HG03442 (cell line): ENCODE results near the gene GPBP1.
"Not testable (repeated sequence)": the region's sequence is repeated elsewhere in the genome, so short reads cannot be mapped to it uniquely, and the experiment has no call there.

ENCODE experiments used
- ATAC-seq: cut with Tn5 transposase; IDR thresholded peaks from one replicate; pipeline ENCODE4 v1.9.1; 2021; ENCODE audit warnings: mild to moderate bottlenecking, moderate library complexity; ENCODE audit not compliant: unreplicated experiment

The GPBP1 gene

DNA sequence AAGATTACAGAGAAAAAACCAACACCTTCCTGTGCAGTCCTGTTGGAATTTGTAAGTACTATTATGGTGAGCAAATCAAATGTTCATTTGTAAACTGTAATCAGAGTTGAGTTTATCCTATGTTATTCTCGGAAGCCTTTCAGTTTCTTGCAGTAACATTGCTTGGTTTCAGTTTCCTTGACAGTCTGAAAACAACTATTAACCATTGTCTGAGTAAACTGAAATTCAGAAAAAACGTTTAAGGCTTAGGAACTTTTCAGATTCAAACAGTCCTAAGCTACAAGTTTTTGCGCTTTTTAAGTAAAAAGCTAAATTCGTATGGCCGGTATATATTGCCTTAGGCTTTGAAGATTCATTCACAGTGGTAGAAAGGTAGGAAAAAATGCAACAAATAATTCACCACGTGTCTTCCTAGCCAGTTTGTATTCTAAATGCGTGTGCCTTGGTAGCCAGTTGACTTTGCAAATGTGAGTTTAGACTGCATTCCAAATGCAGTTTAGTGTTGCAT is 2.5 kb downstream of the GPBP1 start:
- ATAC-seq, result no peak

DNA sequence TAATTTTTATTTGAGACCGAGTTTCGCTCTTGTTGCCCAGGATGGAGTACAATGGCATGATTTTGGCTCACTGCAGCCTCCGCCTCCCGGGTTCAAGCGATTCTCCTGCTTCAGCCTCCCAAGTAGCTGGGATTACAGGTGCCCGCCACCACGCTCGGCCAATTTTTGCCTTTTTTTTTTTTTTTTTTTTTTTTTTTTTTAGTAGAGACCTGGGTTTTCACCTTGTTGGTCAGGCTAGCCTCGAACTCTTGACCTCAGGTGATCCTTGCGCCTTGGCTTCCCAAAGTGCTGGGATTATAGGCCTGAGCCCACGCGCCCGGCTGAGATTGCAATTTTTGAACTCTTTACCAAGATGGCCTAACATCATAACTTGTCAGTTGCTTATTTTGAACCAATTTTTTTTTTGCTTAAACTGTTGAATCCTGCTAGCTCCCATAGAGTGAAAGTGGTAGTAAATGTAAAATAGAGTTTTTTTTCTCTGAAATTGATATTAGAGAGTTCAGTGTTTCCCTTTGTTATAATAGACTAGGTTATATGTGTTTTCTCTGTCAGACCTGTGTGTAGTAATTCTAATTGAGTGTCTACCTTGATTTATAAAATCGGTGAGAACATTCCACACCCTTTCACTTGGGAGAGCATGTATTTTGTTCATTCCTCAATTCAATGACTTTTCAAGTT is 3.8 kb downstream of the GPBP1 start:
- ATAC-seq, result no peak

DNA sequence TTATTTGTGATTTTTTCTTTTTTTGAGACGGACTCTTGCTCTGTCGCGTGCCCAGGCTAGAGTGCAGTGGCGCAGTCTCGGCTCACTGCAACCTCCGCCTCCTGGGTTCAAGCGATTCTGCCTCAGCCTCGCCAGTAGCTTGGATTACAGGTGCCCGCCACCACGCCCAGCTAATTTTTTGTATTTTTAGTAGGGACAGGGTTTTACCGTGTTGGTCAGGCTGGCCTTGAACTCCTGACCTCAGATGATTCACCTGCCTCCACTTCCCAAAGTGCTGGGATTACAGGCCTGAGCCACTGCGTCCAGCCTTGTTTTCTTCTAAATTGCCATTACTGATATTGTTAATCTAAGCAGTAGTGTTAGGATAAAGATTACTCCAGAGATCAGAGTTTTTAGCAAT is 4.4 kb downstream of the GPBP1 start:
- not testable (repeated sequence) for ATAC-seq

DNA sequence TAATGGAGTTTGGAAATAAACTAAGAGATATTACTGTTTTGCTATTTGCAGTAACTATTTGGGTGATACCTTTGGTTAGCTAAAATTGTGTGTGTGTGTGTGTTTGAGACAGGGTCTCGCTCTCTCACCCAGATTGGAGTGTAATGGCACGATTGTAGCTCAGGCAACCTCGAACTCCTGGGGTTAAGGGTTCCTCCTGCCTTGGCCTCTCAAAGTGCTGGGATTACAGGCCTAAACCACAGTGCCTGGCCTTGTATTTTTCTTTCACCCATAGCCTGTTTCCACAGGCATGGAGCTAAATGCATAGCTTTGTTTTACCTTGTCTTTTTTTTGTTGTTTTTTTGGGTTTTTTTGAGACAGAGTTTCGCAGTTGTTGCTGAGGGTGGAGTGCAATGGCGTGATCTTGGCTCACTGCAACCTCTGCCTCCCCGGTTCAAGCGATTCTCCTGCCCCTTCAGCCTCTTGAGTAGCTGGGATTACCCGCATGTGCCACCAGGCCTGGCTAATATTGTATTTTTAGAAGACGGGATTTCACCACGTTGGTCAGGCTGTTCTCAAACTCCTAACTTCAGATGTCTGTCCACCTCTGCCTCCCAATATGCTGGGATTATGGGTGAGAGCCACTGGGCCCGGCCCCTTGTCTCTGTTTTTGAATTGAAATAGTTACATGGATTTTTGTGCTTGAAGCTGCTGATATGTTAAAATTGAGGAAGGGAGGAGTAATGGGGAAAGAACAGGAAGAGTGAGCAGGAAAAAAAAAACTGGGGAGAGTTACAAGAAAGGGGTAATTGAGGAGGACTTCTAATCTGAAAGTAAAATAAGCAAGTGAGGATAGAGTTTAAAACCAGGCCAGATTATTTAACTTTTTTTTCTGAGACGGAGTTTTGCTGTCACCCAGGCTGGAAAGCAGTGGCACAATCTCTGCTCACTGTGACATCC is 5.7 kb downstream of the GPBP1 start:
- ATAC-seq, result no peak

GRCh38 chr5:57181154-57181553 is 7.3 kb downstream of the GPBP1 start:
- no peak for ATAC-seq

DNA sequence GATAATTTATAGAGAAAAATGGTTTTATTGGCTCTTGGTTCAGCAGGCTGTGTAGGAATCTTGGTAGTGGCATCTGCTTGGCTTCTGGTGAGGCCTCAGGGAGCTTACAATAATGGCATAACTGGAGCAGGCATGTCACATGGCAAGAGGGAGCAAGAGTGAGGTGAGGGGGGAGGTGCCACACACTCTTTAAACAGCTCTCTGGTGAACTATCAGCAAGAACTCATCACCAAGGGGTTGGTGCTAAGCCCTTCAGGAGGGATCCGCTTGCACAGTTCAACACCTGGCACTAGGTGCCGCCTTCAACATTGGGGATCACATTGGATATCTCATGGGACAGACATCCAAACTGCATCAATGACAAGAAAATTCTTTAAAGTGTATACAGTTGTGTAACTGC is 10.5 kb downstream of the GPBP1 start:
- no peak for ATAC-seq

DNA sequence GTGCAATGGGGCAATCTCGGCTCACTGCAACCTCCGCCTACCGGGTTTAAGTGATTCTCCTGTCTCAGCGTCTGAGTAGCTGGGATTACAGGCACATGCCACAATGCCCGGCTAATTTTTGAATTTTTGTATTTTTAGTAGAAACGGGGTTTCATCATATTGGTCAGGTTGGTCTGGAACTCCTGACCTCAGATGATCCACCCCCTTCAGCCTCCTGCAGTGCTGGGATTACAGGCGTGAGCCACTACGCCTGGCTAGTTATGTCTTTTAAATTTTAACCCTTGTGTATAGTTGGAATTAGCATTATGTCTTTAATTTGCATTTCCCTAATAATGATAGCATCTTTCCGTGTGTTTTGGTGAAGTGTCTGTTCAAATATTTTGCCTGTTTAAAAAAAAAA is 11.5 kb downstream of the GPBP1 start:
- ATAC-seq, result no peak

- ATAC-seq, result no peak
These were observed 12.3 kb downstream of the GPBP1 start for GRCh38 chr5:57186194-57186593.

GRCh38 chr5:57187977-57188376 is 14.1 kb downstream of the GPBP1 start:
- ATAC-seq, result peak; percentile 41

DNA sequence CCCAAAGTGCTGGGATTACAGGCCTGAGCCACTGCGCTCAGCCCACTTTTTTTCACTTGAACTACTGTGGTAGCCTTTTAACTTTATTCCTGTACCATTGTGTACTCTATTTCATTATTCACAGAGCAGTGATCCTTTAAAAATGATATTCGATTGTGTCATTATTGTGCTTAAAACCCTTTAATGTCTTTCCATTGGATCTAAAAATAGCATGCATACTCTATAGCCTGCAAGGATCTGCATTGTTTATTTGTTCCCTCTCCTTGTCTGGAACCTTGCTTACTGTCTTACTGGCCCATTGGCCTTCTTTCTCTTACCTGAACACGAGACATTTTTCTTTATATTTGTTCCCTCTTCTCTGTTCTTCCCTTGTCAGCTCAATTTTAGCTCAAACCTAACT is 15.7 kb downstream of the GPBP1 start:
- no peak for ATAC-seq

DNA sequence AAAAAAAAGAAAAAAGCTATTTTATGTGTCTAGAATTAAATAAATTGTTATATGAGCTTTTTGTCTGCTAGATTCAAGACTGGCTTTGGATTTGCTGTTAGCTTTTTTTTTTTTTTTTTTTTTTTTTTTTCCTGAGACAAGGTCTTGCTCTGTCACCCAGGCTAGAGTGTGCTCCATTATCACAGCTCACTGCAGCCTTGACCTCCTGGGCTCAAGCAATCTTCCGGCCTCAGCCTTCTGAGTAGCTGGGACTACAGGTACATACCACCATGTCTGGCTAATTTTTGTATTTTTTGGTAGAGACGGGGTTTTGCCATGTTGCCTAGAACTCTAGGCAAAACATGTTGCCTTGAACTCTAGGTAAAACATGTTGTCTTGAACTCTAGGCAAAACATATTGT is 16.7 kb downstream of the GPBP1 start:
- no peak for ATAC-seq

GRCh38 chr5:57191163-57191562 is 17.3 kb downstream of the GPBP1 start:
- ATAC-seq, result no peak

- ATAC-seq, result no peak
These were observed 18.1 kb downstream of the GPBP1 start for GRCh38 chr5:57191986-57192385.

- not testable (repeated sequence) for ATAC-seq
These were observed 19.0 kb downstream of the GPBP1 start for GRCh38 chr5:57192832-57193231.

- no peak for ATAC-seq
These were observed 20.0 kb downstream of the GPBP1 start for GRCh38 chr5:57193757-57194413.

DNA sequence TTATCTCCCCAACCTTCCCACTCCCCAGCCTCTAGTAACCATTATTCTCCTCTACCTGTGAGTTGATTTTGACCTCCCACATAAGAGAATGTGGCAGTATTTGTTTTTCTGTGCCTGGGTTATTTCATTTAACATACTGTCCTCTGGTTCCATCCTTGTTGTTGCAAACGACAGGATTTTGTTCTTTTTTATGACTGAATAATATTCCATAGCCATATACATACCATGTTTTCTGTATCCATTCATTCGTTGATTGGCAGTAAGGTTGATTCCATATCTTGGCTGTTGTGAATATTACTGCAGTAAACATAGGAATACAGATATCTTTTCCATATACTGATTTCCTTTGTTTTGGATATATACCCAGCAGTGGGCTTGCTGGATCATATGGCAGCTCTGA is 20.8 kb downstream of the GPBP1 start:
- ATAC-seq, result no peak

DNA sequence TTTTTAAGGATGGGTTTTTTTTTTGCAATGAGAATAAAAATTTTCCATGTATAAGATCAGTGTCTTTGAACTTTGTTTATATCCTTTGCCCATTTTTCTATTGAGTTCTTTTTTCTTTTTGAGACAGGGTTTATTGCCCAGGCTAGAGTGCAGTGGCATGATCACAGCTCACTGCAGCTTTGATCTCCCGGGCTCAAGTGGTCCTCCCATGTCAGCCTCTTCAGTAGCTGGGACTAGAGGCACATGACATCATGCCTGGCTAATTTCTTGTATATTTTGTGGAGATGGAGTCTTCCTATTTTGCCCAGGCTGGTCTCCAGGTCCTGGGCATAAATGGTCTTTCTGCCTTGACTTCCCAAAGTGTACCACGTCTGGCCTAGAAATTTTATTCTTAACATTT is 21.2 kb downstream of the GPBP1 start:
- ATAC-seq, result no peak

- no peak for ATAC-seq
These were observed 26.0 kb downstream of the GPBP1 start for GRCh38 chr5:57199866-57200265.

DNA sequence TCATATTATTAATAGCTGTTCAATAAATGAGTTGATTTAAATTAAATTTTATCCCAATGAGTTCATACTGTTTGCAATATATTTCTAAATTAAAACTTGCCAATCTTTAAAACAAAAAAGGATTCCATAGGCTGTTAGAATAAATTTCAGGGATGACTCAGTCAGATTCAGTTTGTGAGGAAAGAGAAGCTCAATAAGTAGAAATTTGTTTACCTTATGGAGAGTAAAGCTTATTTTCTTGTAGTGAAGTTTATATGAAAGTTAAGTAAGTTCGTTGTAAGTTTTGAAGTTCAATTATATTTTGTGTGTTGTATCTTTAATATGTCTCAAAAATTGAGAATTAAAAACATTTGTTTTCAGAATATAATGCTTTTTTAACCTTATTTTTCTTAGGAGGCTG is 29.0 kb downstream of the GPBP1 start:
- no peak for ATAC-seq

GRCh38 chr5:57207007-57207653 is 33.3 kb downstream of the GPBP1 start:
- no peak for ATAC-seq

DNA sequence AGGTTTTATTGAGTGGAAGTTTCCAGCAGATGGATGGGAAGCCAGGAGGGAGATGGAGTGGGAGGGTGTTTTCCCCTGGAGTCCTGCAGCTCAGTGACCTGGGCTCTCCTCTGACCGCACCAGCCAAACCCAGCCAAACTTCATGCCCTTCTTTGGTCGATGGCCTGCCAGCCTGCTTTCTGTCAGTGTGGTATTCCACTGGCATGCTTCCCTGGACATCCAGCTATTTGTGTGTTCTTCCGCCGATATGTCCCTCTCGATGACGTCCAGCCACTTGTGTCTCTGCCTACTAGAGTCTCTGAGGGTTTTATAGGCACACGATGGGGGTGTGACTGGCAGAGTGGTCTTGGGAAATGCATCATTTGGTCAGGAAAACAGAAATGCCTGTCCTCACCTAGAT is 33.8 kb downstream of the GPBP1 start:
- ATAC-seq, result no peak
